HG02885 (cell line): ENCODE data around the gene COQ2.
"Not testable (repeated sequence)": the region's sequence is repeated elsewhere in the genome, so short reads cannot be mapped to it uniquely, and the experiment has no call there.

Experiments used
- ATAC-seq: cut with Tn5 transposase; IDR thresholded peaks from one replicate; pipeline ENCODE4 v1.9.1; 2021; ENCODE audit warnings: mild to moderate bottlenecking; ENCODE audit not compliant: unreplicated experiment, poor library complexity

The COQ2 gene

GRCh38 chr4:83284193-83285054, at the start of gene COQ2:
COQ2 (minus strand) TSS chr4:83284798; CDS start chr4:83284764, 34 bp downstream.
- ATAC-seq = peak; percentile 88

GRCh38 chr4:83331956-83332355, 47.4 kb upstream of the COQ2 start:
- no peak for ATAC-seq

- no peak for ATAC-seq
These were observed 45.0 kb upstream of the COQ2 start for GRCh38 chr4:83329521-83330110.

- no peak for ATAC-seq
These were observed 44.1 kb upstream of the COQ2 start for GRCh38 chr4:83328521-83329187.

- no peak for ATAC-seq
These were observed 41.9 kb upstream of the COQ2 start for GRCh38 chr4:83326546-83326945.

GRCh38 chr4:83325306-83325705, 40.7 kb upstream of the COQ2 start:
- ATAC-seq = not testable (repeated sequence)

GRCh38 chr4:83323136-83323535, 38.5 kb upstream of the COQ2 start:
- no peak for ATAC-seq

- no peak for ATAC-seq
These were observed 36.0 kb upstream of the COQ2 start for GRCh38 chr4:83320548-83320947.

- no peak for ATAC-seq
These were observed 34.1 kb upstream of the COQ2 start for GRCh38 chr4:83318666-83319065.

GRCh38 chr4:83317671-83318070, 33.1 kb upstream of the COQ2 start:
- no peak for ATAC-seq

- no peak for ATAC-seq
These were observed 32.0 kb upstream of the COQ2 start for GRCh38 chr4:83316459-83317165.

GRCh38 chr4:83315341-83315870, 30.8 kb upstream of the COQ2 start:
- no peak for ATAC-seq

- no peak for ATAC-seq
These were observed 24.1 kb upstream of the COQ2 start for GRCh38 chr4:83308672-83309071.

- ATAC-seq = no peak
These were observed 23.3 kb upstream of the COQ2 start for GRCh38 chr4:83307920-83308319.

GRCh38 chr4:83305187-83305586, 20.6 kb upstream of the COQ2 start:
- ATAC-seq = no peak

GRCh38 chr4:83297548-83298260, 13.1 kb upstream of the COQ2 start:
- no peak for ATAC-seq

GRCh38 chr4:83293305-83294046, 8.9 kb upstream of the COQ2 start:
- no peak for ATAC-seq

- not testable (repeated sequence) for ATAC-seq
These were observed 5.6 kb upstream of the COQ2 start for GRCh38 chr4:83290059-83290774.
